ENCODE measurements around the gene COBL.

GRCh38 chr7:51040787-51041186 is 275.8 kb downstream of the COBL start:
- TF ChIP-seq CREB1 (IDR thresholded peaks at IDR 0.05; ENCODE audit: low read depth) (no peak), MAX (IDR thresholded peaks at IDR 0.05) (no peak), TEAD4 (IDR thresholded peaks at IDR 0.05) (no peak), NFIC (IDR thresholded peaks at IDR 0.05) (no peak), RAD21 (IDR thresholded peaks at IDR 0.05; ENCODE audit: low read depth) (no peak), TAF1 (IDR thresholded peaks at IDR 0.05; ENCODE audit: low read depth) (no peak), EP300 (IDR thresholded peaks at IDR 0.05; ENCODE audit: borderline replicate concordance) (no peak), REST (IDR thresholded peaks at IDR 0.05; ENCODE audit: low read depth) (no peak), USF1 (IDR thresholded peaks at IDR 0.05) (no peak), ZBTB7A (IDR thresholded peaks at IDR 0.05; ENCODE audit: low read depth) (no peak), YY1 (IDR thresholded peaks at IDR 0.05; ENCODE audit: low read depth) (no peak), EGR1 (IDR thresholded peaks at IDR 0.05) (no peak)
